ENCODE measurements around the gene CUX1.
"Not testable (repeated sequence)": the region's sequence is repeated elsewhere in the genome, so short reads cannot be mapped to it uniquely, and the experiment has no call there.

The CUX1 gene

DNA sequence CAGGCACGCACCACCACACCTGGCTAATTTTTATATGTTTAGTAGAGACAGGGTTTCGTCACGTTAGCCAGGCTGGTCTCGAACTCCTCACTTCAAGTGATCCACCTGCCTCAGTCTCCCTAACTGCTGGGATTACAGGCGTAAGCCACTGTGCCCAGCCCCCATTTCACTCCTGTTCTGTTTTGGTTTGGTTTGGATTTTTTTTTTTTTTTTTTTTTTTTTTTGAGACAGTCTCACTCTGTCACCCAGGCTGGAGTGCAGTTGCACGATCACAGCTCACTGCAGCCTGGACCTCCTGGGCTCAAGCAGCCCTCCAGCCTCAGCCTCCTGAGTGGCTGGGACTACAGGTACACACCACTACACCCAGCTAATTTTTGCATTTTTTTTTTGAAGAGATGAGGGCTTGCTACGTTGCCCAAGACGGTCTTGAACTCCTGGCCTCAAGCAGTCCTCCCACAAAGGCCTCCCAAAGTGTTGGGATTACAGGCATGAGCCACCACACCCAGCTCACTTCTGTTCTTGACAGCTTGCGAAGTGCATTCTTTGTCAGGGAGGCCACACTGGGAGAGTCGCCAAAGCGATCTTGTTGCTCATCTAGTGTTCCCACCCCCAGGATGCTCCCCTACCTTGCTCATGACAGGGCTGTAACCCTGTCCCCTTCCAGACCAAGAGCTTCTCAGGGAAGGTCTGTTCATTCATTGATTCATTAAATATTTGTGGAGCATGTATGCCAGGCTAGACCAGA is 229.1 kb downstream of the CUX1 start:
- DNase-seq (ENCODE audit: low read depth), result no peak

- no peak for DNase-seq (ENCODE audit: low read depth)
Measured at GRCh38 chr7:102047167-102047566, 229.7 kb downstream of the CUX1 start.

GRCh38 chr7:102049765-102050164 is 232.3 kb downstream of the CUX1 start:
- DNase-seq (ENCODE audit: low read depth), result no peak

DNA sequence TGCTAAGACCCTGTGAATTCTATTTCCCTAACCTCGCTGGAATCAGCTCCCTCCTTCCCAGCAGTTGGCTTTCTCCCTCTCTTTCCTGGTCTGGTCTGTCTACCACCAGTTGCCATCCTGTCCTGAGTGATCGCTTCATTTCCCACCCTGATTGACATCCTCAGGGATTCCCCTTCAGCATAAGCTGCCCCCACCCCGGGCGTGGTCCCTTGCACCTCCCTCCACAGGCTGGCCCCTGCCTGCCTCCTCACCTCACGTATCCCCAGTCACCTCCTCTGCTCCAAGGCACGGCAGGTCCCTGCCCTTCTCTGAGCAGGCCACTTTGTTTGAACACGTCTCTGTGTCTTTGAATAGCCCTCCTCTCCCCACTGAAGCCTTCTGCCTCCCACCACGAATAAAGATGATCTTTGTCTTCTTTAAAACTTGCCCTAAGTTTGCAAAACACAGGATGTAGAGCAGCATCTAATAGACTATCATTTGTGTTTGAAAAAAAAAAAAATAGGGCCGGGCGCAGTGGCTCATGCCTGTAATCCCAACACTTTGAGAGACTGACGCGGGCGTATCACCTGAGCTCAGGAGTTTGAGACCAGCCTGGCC is 233.5 kb downstream of the CUX1 start:
- no peak for DNase-seq (ENCODE audit: low read depth)

DNA sequence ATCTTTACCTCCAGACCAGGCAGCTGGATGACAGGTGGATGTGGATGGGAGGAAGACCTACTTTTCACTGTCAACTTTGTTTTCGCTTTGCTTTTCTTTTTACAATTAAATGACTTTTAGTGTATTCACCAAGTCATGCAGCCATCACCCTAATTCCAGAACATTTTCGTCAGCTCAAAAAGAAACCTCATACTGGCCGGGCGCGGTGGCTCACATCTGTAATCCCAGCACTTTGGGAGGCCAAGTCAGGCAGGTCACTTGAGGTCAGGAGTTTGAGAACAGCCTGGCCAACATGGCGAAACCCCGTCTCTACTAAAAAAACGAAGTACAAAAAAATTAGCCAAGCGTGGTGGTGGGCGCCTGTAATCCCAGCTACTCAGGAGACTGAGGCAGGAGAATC is 234.3 kb downstream of the CUX1 start:
- not testable (repeated sequence) for DNase-seq (ENCODE audit: low read depth)

GRCh38 chr7:102054158-102054557 is 236.7 kb downstream of the CUX1 start:
- no peak for DNase-seq (ENCODE audit: low read depth)

GRCh38 chr7:102055181-102055976 is 238.0 kb downstream of the CUX1 start:
- DNase-seq (ENCODE audit: low read depth), result no peak

DNA sequence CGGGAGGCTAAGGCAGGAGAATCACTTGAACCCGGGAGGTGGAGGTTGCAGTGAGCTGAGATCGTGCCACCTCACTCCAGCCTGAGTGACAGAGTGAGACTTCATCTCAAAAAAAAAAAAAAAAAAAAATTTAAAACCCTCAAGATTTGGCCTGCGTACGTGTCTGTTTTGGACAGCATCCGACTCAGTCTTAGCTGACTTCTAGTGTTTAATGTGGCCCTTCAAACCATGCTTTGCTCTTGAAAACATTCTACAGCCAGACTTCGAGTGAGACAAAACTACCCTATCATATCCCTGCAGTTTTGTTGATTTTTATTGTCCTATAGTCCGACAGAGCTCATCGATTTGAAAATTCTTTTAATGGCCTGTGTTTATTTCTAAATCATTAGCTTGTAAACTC is 242.1 kb downstream of the CUX1 start:
- DNase-seq (ENCODE audit: low read depth), result no peak

- DNase-seq (ENCODE audit: low read depth), result no peak
Measured at GRCh38 chr7:102061354-102061945, 244.0 kb downstream of the CUX1 start.

- DNase-seq (ENCODE audit: low read depth), result no peak
Measured at GRCh38 chr7:102061981-102062390, 244.6 kb downstream of the CUX1 start.

GRCh38 chr7:102063690-102064180 is 246.3 kb downstream of the CUX1 start:
- DNase-seq (ENCODE audit: low read depth), result no peak

- no peak for DNase-seq (ENCODE audit: low read depth)
Measured at GRCh38 chr7:102064361-102065025, 247.1 kb downstream of the CUX1 start.

DNA sequence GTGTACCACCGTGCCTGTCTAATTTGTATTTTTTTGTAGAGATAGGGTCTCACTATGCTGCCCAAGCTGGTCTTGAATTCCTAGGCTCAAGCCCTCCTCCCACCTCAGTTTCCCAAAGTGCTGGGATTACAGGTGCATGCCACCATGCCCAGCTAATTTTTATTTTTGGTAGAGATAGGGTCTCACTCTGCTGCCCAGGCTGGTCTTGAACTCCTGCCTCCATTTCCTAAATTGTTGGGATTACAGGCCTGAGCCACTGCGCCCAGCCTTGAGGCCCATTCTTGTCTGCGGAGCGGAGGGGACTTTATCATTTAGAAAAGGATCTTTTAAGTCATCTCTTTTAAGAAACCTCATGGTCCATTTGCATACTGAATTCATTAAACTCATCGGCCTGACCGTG is 247.8 kb downstream of the CUX1 start:
- DNase-seq (ENCODE audit: low read depth), result no peak

DNA sequence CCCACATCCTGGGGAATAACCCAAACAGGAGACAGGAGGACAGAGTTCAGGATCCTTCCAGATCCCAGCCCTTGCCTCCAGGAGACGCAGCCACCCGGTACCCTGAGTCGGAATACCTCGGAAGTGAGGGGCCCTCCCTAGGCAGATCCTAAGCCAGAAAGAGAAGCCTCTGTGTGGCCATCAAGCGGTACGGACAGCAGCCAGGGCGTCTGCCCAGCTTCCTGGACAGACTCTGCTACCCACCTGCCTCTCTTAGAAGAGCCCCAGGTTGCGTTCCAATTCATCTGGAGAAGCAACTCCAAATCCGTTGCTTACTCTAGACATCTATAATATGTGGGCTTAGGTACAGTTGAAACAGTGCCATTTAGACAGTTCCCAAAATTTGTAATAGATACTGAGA is 249.1 kb downstream of the CUX1 start:
- DNase-seq (ENCODE audit: low read depth), result no peak

- DNase-seq (ENCODE audit: low read depth), result no peak
Measured at GRCh38 chr7:102068846-102069245, 251.4 kb downstream of the CUX1 start.

DNA sequence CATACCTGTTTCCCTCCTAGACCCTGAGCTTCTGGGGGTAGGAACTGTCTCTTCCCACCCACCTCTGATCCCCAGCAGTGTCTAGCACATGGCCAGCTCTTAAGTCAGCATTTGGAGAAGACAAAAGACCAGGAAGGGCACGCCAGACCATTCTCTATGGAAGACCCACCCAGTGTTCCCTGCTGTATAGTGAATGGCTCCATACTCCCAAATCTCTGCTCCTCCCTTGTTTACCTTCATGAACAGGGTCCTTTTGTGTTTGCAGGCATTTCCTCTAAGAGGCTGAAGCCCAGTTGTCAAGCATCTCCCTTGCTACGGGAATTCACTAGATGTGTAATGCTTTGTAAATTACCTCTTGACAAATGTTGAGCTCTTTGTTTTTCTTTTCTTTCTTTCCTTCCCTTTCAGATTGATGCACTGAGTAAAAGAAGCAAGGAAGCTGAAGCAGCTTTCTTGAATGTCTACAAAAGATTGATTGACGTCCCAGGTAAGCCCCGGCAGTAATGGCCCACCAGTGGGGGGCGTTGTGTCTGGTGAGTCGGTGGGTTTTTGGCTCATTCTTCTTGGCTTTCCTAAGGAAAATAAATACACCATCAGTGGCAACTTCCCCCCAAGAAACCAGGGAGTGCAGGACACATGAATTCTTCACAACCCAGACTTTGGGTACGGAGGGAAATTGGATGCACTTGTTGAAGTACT is 252.7 kb downstream of the CUX1 start:
- DNase-seq (ENCODE audit: low read depth), result no peak

DNA sequence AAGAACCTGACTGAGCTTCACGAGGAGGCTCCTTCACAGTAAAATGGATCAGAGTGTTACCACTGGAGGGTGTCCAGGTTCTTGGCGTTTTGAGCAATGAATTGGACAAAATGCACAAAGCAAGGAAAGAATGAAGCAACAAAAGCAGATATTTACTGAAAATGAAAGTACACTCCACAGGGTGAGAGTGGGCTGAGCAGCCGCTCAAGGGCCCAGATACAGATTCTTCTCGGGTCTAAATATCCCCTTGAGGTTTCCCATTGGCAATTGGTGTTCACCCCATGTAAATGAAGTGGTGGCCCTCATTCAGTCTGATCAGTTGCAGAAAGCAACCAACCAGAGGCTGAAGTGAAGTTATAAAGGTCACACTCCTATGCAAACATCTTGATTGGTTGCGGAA is 254.6 kb downstream of the CUX1 start:
- no peak for DNase-seq (ENCODE audit: low read depth)

- DNase-seq (ENCODE audit: low read depth), result no peak
Measured at GRCh38 chr7:102072636-102073209, 255.3 kb downstream of the CUX1 start.

- DNase-seq (ENCODE audit: low read depth), result no peak
Measured at GRCh38 chr7:102073931-102074880, 256.8 kb downstream of the CUX1 start.

- no peak for DNase-seq (ENCODE audit: low read depth)
Measured at GRCh38 chr7:102075126-102075525, 257.7 kb downstream of the CUX1 start.
